Brain pericyte (primary cell): ENCODE measurements around the gene SREBF2.
"Not testable (repeated sequence)": the region's sequence is repeated elsewhere in the genome, so short reads cannot be mapped to it uniquely, and the experiment has no call there.

ENCODE experiments used
- DNase-seq: peaks from one replicate; pipeline ENCODE4 v3.0.0-alpha.2; 2012; ENCODE audit warnings: low read depth, low spot score

SREBF2 gene

GRCh38 chr22:41821471-41822316 lies 11.2 kb upstream of the SREBF2 start:
- DNase-seq = no peak

GRCh38 chr22:41822317-41823057 lies 10.4 kb upstream of the SREBF2 start:
- no peak for DNase-seq

GRCh38 chr22:41823797-41824196 lies 9.1 kb upstream of the SREBF2 start:
- DNase-seq = no peak

GRCh38 chr22:41825376-41825775 lies 7.5 kb upstream of the SREBF2 start:
- DNase-seq = no peak

- no peak for DNase-seq
Observed at GRCh38 chr22:41826021-41826420, 6.9 kb upstream of the SREBF2 start.

- DNase-seq = no peak
Observed at GRCh38 chr22:41826430-41827383, 6.2 kb upstream of the SREBF2 start.

- DNase-seq = no peak
Observed at GRCh38 chr22:41827671-41828070, 5.2 kb upstream of the SREBF2 start.

- no peak for DNase-seq
Observed at GRCh38 chr22:41828516-41828915, 4.4 kb upstream of the SREBF2 start.

- no peak for DNase-seq
Observed at GRCh38 chr22:41830174-41830573, 2.7 kb upstream of the SREBF2 start.

- DNase-seq = no peak
Observed at GRCh38 chr22:41831383-41831782, 1.5 kb upstream of the SREBF2 start.

- no peak for DNase-seq
Observed at GRCh38 chr22:41831828-41832552, 915 bp upstream of the SREBF2 start.

- no peak for DNase-seq
Observed at GRCh38 chr22:41833369-41834004, 582 bp downstream of the SREBF2 start.

GRCh38 chr22:41834005-41834944 lies 1.4 kb downstream of the SREBF2 start:
- DNase-seq = no peak

GRCh38 chr22:41835462-41835861 lies 2.6 kb downstream of the SREBF2 start:
- DNase-seq = not testable (repeated sequence)

- DNase-seq = no peak
Observed at GRCh38 chr22:41836551-41836950, 3.6 kb downstream of the SREBF2 start.

- DNase-seq = no peak
Observed at GRCh38 chr22:41838842-41839618, 6.1 kb downstream of the SREBF2 start.

GRCh38 chr22:41840216-41840615 lies 7.3 kb downstream of the SREBF2 start:
- no peak for DNase-seq

GRCh38 chr22:41841085-41841712 lies 8.3 kb downstream of the SREBF2 start:
- DNase-seq = no peak
